Measurements from ENCODE around the gene KIRREL3.
"Not testable (repeated sequence)": the region's sequence is repeated elsewhere in the genome, so short reads cannot be mapped to it uniquely, and the experiment has no call there.

Gene KIRREL3

DNA sequence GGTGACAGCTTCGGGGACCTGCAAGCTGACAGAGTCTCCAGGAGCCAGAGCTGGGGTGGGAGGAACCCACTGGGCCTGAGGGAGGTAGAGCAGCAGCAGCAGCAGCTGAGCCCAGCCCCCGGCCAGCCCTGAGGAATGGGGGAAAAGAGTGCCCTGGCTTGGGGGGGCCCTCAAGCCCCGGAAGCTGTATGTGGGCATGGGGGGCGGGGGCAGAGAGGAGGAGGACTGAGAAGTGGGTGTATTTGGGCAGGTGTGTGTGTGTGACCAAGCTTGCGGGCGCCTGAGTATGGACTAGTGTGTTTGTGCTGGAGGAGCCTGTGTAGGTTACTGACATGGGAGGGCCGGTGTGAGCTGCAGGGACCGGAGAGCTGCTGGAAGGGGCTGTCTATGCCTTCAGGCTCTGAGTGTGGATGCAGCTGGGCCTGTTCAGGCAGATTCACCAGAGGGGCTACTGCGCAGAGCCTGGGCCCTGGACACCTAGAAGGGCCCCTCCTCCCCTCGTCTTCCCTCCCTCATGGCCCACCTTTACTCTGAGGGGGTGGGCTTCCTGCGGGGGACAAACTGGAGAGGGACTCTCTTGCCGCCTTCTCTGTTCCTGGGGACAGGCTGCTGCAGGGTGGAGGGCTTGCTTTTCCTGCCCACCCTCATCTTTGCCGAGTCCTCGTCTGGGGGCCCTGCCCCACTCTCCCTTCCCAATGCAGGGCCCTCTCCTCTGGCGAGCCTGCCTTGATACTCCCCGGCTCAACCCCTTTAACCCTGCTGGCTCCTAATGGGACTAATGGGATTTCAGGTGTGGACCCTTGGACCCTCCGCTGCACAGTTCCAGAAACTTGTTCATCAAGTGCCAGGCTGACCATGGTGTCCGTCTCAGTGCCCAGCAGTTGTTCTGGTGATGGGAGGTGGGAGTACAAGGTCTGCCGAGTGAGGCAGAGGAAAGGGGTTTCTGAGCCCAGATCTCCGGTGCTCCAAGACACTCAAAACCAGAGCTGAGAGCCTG is 616.9 kb downstream of the KIRREL3 start:
- H3K4me1 ChIP-seq (ENCODE audit: low read depth, poor library complexity, severe bottlenecking), result no peaks in the 10 kb centered on the region
- no peak for TF ChIP-seq CTCF (conservative IDR thresholded peaks at IDR 0.05; ENCODE audit: low read depth, low read length)
- H3K79me2 ChIP-seq (ENCODE audit: insufficient read depth, low read depth), result no peaks in the 10 kb centered on the region
- no peak overlapping the region for H3K4me3 ChIP-seq (IDR thresholded peaks at IDR 0.05; ENCODE audit: insufficient read depth, low read depth, low read length)
- no peaks in the 10 kb centered on the region for H3K27me3 ChIP-seq (ENCODE audit: insufficient read depth, low read depth)
- no peak overlapping the region for H3K9ac ChIP-seq
- no peak overlapping the region for H3K4me2 ChIP-seq
- no peak overlapping the region for H3K27ac ChIP-seq
- H2AFZ ChIP-seq (ENCODE audit: low read depth), result no peak overlapping the region
- H3K36me3 ChIP-seq (ENCODE audit: insufficient read depth), result no peaks in the 10 kb centered on the region
- no peaks in the 10 kb centered on the region for H4K20me1 ChIP-seq (ENCODE audit: insufficient read depth)

GRCh38 chr11:126382641-126383040 is 617.9 kb downstream of the KIRREL3 start:
- H3K36me3 ChIP-seq (ENCODE audit: insufficient read depth); H3K9ac ChIP-seq; H3K27ac ChIP-seq; H2AFZ ChIP-seq (ENCODE audit: low read depth); H3K4me2 ChIP-seq; H3K4me1 ChIP-seq (ENCODE audit: low read depth, poor library complexity, severe bottlenecking); H4K20me1 ChIP-seq (ENCODE audit: insufficient read depth); H3K27me3 ChIP-seq (ENCODE audit: insufficient read depth, low read depth); H3K4me3 ChIP-seq (IDR thresholded peaks at IDR 0.05; ENCODE audit: insufficient read depth, low read depth, low read length); H3K79me2 ChIP-seq (ENCODE audit: insufficient read depth, low read depth): not testable (repeated sequence)

DNA sequence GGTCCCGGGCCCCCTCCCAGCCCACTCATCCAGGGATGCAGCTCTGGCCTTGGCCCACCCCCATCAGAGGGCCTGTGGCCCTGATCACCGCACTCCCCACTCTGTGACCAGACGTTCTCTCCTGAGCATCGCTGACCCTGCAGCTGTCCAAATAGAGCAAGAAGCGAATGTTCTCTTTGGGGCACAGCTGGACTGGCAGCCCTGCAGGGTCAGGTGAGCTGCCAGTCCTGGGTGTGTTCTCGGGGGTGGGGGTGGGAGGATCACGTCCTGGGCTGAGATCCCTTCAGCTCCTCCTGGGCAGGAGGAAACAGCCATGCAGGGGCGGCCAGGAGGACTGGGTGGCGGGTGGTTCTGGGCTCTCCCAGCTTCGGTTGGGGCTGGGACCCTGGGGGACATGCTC is 618.6 kb downstream of the KIRREL3 start:
- not testable (repeated sequence) for H3K4me3 ChIP-seq (IDR thresholded peaks at IDR 0.05; ENCODE audit: insufficient read depth, low read depth, low read length); H3K4me1 ChIP-seq (ENCODE audit: low read depth, poor library complexity, severe bottlenecking); H4K20me1 ChIP-seq (ENCODE audit: insufficient read depth); H3K27me3 ChIP-seq (ENCODE audit: insufficient read depth, low read depth); H3K27ac ChIP-seq; H2AFZ ChIP-seq (ENCODE audit: low read depth); H3K9ac ChIP-seq; H3K36me3 ChIP-seq (ENCODE audit: insufficient read depth); H3K4me2 ChIP-seq; H3K79me2 ChIP-seq (ENCODE audit: insufficient read depth, low read depth)

DNA sequence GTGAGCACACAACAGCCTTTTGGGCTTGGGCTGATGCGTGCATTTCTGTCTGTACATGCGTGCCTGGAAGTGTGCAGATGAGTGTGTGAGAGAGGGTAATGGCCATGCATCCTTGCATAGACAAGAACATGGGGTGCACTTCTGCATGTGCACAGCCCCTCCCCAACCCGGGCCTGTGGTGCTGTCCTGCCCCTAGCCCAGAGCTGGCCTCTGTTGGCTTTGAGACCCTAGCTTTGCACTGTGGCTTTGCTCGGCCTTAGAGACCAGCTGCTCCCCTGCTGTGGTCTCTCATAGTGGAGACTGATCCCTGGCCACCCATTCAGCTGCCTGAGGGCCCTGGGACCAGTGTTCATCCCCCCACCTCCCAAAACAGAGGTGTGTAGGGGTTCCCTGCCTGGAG is 619.7 kb downstream of the KIRREL3 start:
- no peaks in the 10 kb centered on the region for H3K27me3 ChIP-seq (ENCODE audit: insufficient read depth, low read depth)
- no peaks in the 10 kb centered on the region for H3K79me2 ChIP-seq (ENCODE audit: insufficient read depth, low read depth)
- H3K4me3 ChIP-seq (IDR thresholded peaks at IDR 0.05; ENCODE audit: insufficient read depth, low read depth, low read length), result no peak overlapping the region
- H3K27ac ChIP-seq, result no peak overlapping the region
- no peaks in the 10 kb centered on the region for H3K36me3 ChIP-seq (ENCODE audit: insufficient read depth)
- no peak for TF ChIP-seq CTCF (conservative IDR thresholded peaks at IDR 0.05; ENCODE audit: low read depth, low read length)
- H3K4me2 ChIP-seq, result no peak overlapping the region
- no peaks in the 10 kb centered on the region for H3K4me1 ChIP-seq (ENCODE audit: low read depth, poor library complexity, severe bottlenecking)
- H4K20me1 ChIP-seq (ENCODE audit: insufficient read depth), result no peaks in the 10 kb centered on the region
- H3K9ac ChIP-seq, result no peak overlapping the region
- H2AFZ ChIP-seq (ENCODE audit: low read depth), result no peak overlapping the region

DNA sequence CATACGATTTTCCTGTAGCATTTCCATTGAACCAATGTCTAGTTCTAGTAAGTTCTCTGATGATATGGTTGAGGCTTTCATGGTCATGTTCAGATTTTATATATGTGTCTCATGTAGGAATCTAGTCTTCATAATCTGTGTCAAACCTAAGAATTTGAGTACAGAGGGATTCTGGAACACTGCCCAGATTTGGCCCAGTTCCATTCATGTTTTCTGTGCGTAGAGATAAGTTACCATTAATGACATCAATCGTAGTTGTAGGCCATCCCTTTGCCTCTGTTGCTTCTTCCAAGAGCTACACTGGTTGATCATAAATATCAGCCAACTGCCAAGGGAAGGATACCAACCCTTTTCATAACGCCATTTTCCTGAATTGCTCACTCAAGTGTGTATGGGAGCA is 621.8 kb downstream of the KIRREL3 start:
- Histone ChIP-seq H3K9ac (no peak overlapping the region), H3K27ac (no peak overlapping the region), H3K79me2 (ENCODE audit: insufficient read depth, low read depth) (no peaks in the 10 kb centered on the region), H4K20me1 (ENCODE audit: insufficient read depth) (no peaks in the 10 kb centered on the region), H3K27me3 (ENCODE audit: insufficient read depth, low read depth) (no peaks in the 10 kb centered on the region), H3K4me1 (ENCODE audit: low read depth, poor library complexity, severe bottlenecking) (no peaks in the 10 kb centered on the region), H3K4me2 (no peak overlapping the region), H2AFZ (ENCODE audit: low read depth) (no peak overlapping the region), H3K4me3 (IDR thresholded peaks at IDR 0.05; ENCODE audit: insufficient read depth, low read depth, low read length) (no peak overlapping the region), H3K36me3 (ENCODE audit: insufficient read depth) (no peaks in the 10 kb centered on the region)
- TF ChIP-seq CTCF (conservative IDR thresholded peaks at IDR 0.05; ENCODE audit: low read depth, low read length), result no peak
